ENCODE data around the gene NR1D1. TPM values are rescaled to one million over a fixed set of nuclear protein-coding genes. Genes with fewer than 3 reads are reported as not detected.
A peak's percentile ranks its signal among the peaks of the same experiment; 100 is the strongest.

Gene NR1D1
- total RNA-seq, 1 donor, result 1.7 TPM

- DNase-seq (ENCODE audit: low read depth), result peak; percentile 93
- no peak overlapping the region for H3K4me3 ChIP-seq (ENCODE audit: low read depth, low read length)
- TF ChIP-seq, protein P1, sequence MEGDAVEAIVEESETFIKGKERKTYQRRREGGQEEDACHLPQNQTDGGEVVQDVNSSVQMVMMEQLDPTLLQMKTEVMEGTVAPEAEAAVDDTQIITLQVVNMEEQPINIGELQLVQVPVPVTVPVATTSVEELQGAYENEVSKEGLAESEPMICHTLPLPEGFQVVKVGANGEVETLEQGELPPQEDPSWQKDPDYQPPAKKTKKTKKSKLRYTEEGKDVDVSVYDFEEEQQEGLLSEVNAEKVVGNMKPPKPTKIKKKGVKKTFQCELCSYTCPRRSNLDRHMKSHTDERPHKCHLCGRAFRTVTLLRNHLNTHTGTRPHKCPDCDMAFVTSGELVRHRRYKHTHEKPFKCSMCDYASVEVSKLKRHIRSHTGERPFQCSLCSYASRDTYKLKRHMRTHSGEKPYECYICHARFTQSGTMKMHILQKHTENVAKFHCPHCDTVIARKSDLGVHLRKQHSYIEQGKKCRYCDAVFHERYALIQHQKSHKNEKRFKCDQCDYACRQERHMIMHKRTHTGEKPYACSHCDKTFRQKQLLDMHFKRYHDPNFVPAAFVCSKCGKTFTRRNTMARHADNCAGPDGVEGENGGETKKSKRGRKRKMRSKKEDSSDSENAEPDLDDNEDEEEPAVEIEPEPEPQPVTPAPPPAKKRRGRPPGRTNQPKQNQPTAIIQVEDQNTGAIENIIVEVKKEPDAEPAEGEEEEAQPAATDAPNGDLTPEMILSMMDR (IDR thresholded peaks at IDR 0.05; ENCODE audit: insufficient read depth, low read depth, low read length), result peak; percentile 78
Measured at GRCh38 chr17:40111221-40112128, 11.1 kb upstream of the NR1D1 start.

DNA sequence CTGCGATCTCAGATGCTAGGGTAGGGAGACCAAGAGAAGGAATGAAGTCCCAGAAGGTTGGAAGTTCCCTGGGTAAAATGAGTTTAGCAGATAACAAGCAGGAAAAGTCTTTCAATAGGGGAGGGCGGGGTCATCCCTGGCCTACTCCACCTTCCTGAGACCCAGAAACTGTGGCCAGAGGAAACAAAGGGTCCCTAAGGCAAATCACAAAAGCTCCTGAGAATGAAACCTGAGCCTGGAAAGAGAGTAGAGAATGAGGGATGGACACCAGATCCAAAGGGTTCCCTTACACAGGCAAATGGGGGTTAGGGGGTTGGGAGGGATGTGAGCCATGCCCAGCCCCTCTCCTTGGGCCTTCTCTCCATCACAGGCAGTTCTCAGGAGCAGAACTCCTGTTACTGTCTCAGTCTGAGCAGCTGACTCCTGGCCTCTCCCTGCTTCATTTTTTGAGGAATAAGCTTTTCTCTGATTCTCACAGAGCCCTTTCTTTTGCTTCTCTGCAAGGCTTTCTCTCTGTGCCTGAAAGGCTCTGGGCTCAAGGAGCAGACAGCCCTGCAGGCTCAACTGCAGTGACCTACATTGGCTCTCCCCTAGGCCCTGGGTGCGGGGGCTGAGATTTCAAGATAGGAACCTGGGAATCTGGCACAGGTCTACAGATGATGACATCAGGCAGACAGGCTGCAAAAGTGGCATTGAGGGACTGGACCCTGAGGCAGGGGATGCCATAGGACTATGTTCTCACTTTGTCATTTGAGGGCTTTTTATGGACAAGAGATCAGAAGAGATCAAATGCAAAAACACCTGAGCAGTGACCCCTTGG, 9.8 kb upstream of the NR1D1 start:
- no peak overlapping the region for H3K4me3 ChIP-seq (ENCODE audit: low read depth, low read length)
- no peak for DNase-seq (ENCODE audit: low read depth)

DNA sequence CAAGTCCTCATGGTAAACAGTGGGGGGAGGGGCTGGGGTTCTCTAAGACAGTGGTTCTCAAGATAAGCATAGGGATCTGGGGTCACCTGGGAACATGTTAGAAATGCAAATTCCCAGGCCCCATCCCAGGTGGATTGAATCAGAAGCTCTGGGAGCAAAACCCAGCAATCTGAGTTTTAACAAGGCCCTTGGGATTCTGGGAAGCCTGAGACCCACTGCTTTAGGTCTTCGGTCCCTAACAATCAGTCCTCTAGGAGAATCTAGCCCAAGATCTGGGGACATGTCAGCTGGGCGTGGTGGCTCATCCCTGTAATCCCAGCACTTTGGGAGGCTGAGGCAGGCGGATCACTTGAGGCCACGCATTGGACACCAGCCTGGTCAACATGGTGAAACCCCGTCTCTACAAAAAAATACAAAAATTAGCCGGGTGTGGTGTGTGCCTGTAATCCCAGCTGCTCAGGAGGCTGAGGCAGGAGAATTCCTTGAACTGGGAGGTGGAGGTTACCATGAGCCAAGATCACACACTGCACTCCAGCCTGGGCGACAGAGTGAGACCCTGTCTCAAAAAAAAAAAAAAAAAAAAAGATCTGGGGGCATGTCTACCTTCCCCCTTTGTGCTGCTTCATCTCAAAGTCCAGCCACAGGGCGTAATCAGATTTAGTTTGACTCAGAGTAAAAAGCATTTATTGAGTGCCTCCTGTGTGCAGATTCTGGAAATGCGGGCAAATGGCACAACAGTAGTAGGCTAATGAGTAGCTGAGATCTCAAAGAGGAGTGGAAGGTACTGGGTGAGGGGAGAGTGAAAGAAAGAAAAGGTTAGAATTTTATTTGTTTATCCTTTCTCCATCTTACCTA, 8.8 kb upstream of the NR1D1 start:
- no peak for DNase-seq (ENCODE audit: low read depth)
- TF ChIP-seq, protein P1 (IDR thresholded peaks at IDR 0.05; ENCODE audit: insufficient read depth, low read depth, low read length), result peak; percentile 24

More for the DNA sequence above, 9.8 kb upstream of the NR1D1 start:
- TF ChIP-seq, protein P1 (IDR thresholded peaks at IDR 0.05; ENCODE audit: insufficient read depth, low read depth, low read length), result no peak

DNA sequence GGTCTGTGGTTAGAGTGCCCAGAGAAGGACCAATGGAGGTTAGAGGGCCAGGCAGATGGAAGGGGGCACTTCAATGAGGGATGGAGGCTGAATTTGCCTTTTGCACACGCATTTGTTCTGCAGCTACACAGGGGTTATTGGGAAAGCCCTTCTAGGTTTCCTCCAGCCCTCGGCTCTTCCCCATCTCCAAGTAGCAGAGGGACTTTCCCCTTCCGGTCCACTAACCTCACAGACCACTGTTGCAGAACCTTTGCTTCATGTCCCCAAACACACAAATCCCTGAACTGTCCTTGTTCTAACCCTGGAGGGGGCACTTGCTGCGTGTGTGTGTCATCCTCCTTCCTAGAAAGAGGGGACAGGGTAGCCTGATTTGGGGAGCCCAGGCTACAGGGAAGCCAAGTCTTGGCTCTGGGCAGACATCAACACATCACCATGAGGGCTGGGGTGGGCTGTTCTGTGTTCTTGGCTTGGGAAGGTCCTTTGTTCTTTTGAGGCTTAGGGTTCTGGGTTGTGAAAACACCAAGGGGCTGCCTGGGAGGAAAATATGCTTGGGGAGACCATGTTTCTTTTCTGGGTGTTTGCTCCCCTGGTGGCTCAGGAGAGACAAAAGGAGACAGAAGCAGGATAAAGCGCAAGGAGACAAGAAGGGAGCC, 7.3 kb upstream of the NR1D1 start:
- H3K4me3 ChIP-seq (ENCODE audit: low read depth, low read length), result no peak overlapping the region
- DNase-seq (ENCODE audit: low read depth), result no peak
- TF ChIP-seq, protein P1 (IDR thresholded peaks at IDR 0.05; ENCODE audit: insufficient read depth, low read depth, low read length), result no peak

More for the DNA sequence above, 8.8 kb upstream of the NR1D1 start:
- H3K4me3 ChIP-seq (ENCODE audit: low read depth, low read length), result no peak overlapping the region

DNA sequence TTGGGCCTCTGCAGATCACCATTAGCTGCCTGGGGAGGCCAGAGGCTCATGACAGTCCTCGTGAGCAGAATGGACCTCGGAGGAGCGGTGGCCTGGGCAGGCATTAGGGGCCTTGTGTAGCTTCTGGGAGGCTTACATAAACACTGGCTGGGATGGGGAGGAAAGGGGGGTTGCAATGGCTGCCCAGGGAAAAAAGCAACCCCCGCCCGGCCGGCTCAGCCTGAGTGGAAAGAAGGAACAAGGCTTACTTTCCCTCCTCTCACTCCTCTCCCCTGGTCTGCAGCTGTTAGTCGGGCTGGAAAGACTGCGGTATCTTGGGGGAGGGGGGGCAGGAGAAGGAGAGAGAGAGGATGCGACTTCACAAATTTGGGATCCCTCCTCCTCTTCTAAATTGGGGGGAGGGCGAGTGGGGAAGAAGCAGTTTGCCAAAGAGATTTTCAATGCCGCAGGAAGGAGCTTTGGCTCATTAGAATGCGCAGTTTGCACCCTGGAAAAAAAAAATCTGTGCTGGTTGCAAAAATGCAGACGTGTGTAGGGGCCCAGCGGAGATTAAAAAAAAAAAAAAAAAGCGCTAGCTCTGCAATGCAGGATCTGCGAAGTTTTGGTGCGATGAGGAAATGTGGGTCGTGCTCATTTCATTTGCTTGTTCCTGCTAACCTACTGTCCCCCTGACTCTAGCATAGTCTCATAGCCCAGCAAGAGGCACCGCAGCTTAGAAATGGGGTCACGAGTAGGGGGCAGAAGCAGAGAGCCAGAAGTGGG, 6.6 kb upstream of the NR1D1 start:
- H3K4me3 ChIP-seq (ENCODE audit: low read depth, low read length), result no peak overlapping the region
- TF ChIP-seq, protein P1 (IDR thresholded peaks at IDR 0.05; ENCODE audit: insufficient read depth, low read depth, low read length), result no peak
- DNase-seq (ENCODE audit: low read depth), result peak; percentile 71
